ENCODE results near the gene KRTAP5-4. TPM values are rescaled to one million over a fixed set of nuclear protein-coding genes. Genes with fewer than 3 reads are reported as not detected.
A peak's percentile ranks its signal among the peaks of the same experiment; 100 is the strongest.
"Not testable (repeated sequence)": the region's sequence is repeated elsewhere in the genome, so short reads cannot be mapped to it uniquely, and the experiment has no call there.

The KRTAP5-4 gene
- total RNA-seq, 2 experiments from 2014 or later = not detected

- Mint-ChIP-seq H3K4me3 (no peak overlapping the region), H3K27me3 (peaks cover 13% of the 10 kb centered on the region), H3K36me3 (ENCODE audit: low read depth) (no peaks in the 10 kb centered on the region), H3K4me1 (peaks cover 5% of the 10 kb centered on the region), H3K27ac (no peak overlapping the region), H3K9me3 (peaks cover 9% of the 10 kb centered on the region)
- DNase-seq = no peak
- ChIA-PET POLR2A (no interaction called here), CTCF (interaction anchor here (1.1 kb wide), 1 partner anchor 8 kb away, joined by 3 read pairs; no protein-coding TSS in a partner anchor)
Measured at GRCh38 chr11:1581976-1582375, 40.0 kb downstream of the KRTAP5-4 start.

GRCh38 chr11:1576825-1577224 is 45.1 kb downstream of the KRTAP5-4 start:
- CTCF ChIA-PET = interaction anchor here (0.6 to 0.7 kb wide), 3 partner anchors 29 to 374 kb away, joined by 3 to 4 read pairs (median 3); no protein-coding TSS in a partner anchor
- Mint-ChIP-seq H3K4me3 (no peak overlapping the region), H3K36me3 (ENCODE audit: low read depth) (no peaks in the 10 kb centered on the region), H3K27me3 (peaks cover 24% of the 10 kb centered on the region), H3K4me1 (peaks cover 7% of the 10 kb centered on the region), H3K9me3 (peaks cover 9% of the 10 kb centered on the region), H3K27ac (no peak overlapping the region)
- POLR2A ChIA-PET = no interaction called here
- DNase-seq = no peak

GRCh38 chr11:1575756-1576155 is 46.2 kb downstream of the KRTAP5-4 start:
- peaks cover 26% of the 10 kb centered on the region for H3K27me3 Mint-ChIP-seq
- CTCF ChIA-PET; H3K27ac Mint-ChIP-seq; DNase-seq; H3K9me3 Mint-ChIP-seq; POLR2A ChIA-PET; H3K4me3 Mint-ChIP-seq; H3K36me3 Mint-ChIP-seq (ENCODE audit: low read depth); H3K4me1 Mint-ChIP-seq: not testable (repeated sequence)

- CTCF ChIA-PET = interaction anchor here (0.6 to 2.6 kb wide), 24 partner anchors 10 to 1596 kb away, joined by 3 to 15 read pairs (median 4); partner anchors contain the start of genes POLR2L and TSPAN4
- Mint-ChIP-seq H3K27ac (no peak overlapping the region), H3K36me3 (ENCODE audit: low read depth) (no peaks in the 10 kb centered on the region), H3K9me3 (peaks cover 9% of the 10 kb centered on the region), H3K27me3 (peaks cover 32% of the 10 kb centered on the region), H3K4me1 (peaks cover 11% of the 10 kb centered on the region), H3K4me3 (no peak overlapping the region)
- DNase-seq = no peak
- POLR2A ChIA-PET = interaction anchor here (0.5 to 0.6 kb wide), 2 partner anchors 29 to 218 kb away, joined by 3 to 4 read pairs; no protein-coding TSS in a partner anchor
Measured at GRCh38 chr11:1574933-1575242, 47.0 kb downstream of the KRTAP5-4 start.

- Mint-ChIP-seq H3K9me3 (peaks cover 9% of the 10 kb centered on the region), H3K4me3 (no peak overlapping the region), H3K27ac (no peak overlapping the region), H3K36me3 (ENCODE audit: low read depth) (no peaks in the 10 kb centered on the region), H3K27me3 (peaks cover 35% of the 10 kb centered on the region), H3K4me1 (peaks cover 11% of the 10 kb centered on the region)
- CTCF ChIA-PET = interaction anchor here (0.6 to 2.6 kb wide), 26 partner anchors 8 to 1596 kb away, joined by 3 to 15 read pairs (median 4); partner anchors contain the start of genes POLR2L and TSPAN4
- DNase-seq = peak; percentile 42
- POLR2A ChIA-PET = interaction anchor here (0.6 kb wide), 1 partner anchor 218 kb away, joined by 3 read pairs; no protein-coding TSS in a partner anchor
Measured at GRCh38 chr11:1574238-1574932, 47.6 kb downstream of the KRTAP5-4 start.

- no peaks in the 10 kb centered on the region for H3K36me3 Mint-ChIP-seq (ENCODE audit: low read depth)
- no peak for DNase-seq
- no peak overlapping the region for H3K4me3 Mint-ChIP-seq
- POLR2A ChIA-PET = no interaction called here
- peaks cover 36% of the 10 kb centered on the region for H3K27me3 Mint-ChIP-seq
- peaks cover 11% of the 10 kb centered on the region for H3K4me1 Mint-ChIP-seq
- H3K9me3 Mint-ChIP-seq = peaks cover 8% of the 10 kb centered on the region
- H3K27ac Mint-ChIP-seq = no peak overlapping the region
- CTCF ChIA-PET = interaction anchor here (0.8 to 2.6 kb wide), 11 partner anchors 8 to 371 kb away, joined by 3 to 15 read pairs (median 4); no protein-coding TSS in a partner anchor
Measured at GRCh38 chr11:1573903-1574237, 48.1 kb downstream of the KRTAP5-4 start.

GRCh38 chr11:1573077-1573902 is 48.6 kb downstream of the KRTAP5-4 start:
- Mint-ChIP-seq H3K27me3 (peaks cover 33% of the 10 kb centered on the region), H3K4me1 (peaks cover 11% of the 10 kb centered on the region), H3K27ac (no peak overlapping the region), H3K36me3 (ENCODE audit: low read depth) (no peaks in the 10 kb centered on the region), H3K9me3 (peaks cover 3% of the 10 kb centered on the region), H3K4me3 (peak overlapping the region; percentile 7)
- DNase-seq = no peak
- POLR2A ChIA-PET = no interaction called here
- CTCF ChIA-PET = interaction anchor here (0.8 to 2.6 kb wide), 9 partner anchors 9 to 371 kb away, joined by 3 to 15 read pairs (median 4); no protein-coding TSS in a partner anchor

- CTCF ChIA-PET = no interaction called here
- peaks cover 33% of the 10 kb centered on the region for H3K27me3 Mint-ChIP-seq
- peaks cover 11% of the 10 kb centered on the region for H3K4me1 Mint-ChIP-seq
- H3K4me3 Mint-ChIP-seq = no peak within 1 kb of the TSS
- POLR2A ChIA-PET = no interaction called here
- H3K9me3 Mint-ChIP-seq = no peaks in the 10 kb centered on the region
- H3K36me3 Mint-ChIP-seq (ENCODE audit: low read depth) = no peaks in the 10 kb centered on the region
- H3K27ac Mint-ChIP-seq = no peak within 1 kb of the TSS
- peak; percentile 89 for DNase-seq
Measured at GRCh38 chr11:1572197-1573076, 49.5 kb downstream of the KRTAP5-4 start, which contains the start of gene DUSP8. Gene DUSP8 (minus strand): TSS chr11:1572271. CDS start chr11:1565826, 6,445 bp downstream.

- Mint-ChIP-seq H3K36me3 (ENCODE audit: low read depth) (no peaks in the 10 kb centered on the region), H3K27ac (no peak overlapping the region), H3K4me3 (no peak overlapping the region), H3K27me3 (peaks cover 33% of the 10 kb centered on the region), H3K9me3 (no peaks in the 10 kb centered on the region), H3K4me1 (peaks cover 11% of the 10 kb centered on the region)
- CTCF ChIA-PET = no interaction called here
- DNase-seq = no peak
- POLR2A ChIA-PET = no interaction called here
Measured at GRCh38 chr11:1571760-1572196, 50.2 kb downstream of the KRTAP5-4 start.

Other genes starting within 250 kb of the KRTAP5-4 start
- not detected for gene BRSK2, start 232.2 kb downstream of the KRTAP5-4 start, total RNA-seq
- gene MOB2, start 135.4 kb downstream of the KRTAP5-4 start, total RNA-seq = 10 to 100 TPM; 45.1 to 45.4 TPM
- gene DUSP8, start 49.9 kb downstream of the KRTAP5-4 start, total RNA-seq = under 1 TPM; 0.22 to 0.23 TPM
- not detected for gene KRTAP5-1, start 36.9 kb downstream of the KRTAP5-4 start, total RNA-seq
- gene KRTAP5-2, start 23.8 kb downstream of the KRTAP5-4 start, total RNA-seq = not detected
- gene KRTAP5-3, start 13.7 kb downstream of the KRTAP5-4 start, total RNA-seq = not detected
- gene KRTAP5-5, start 7.6 kb upstream of the KRTAP5-4 start, total RNA-seq = not detected
- gene KRTAP5-6, start 75.1 kb upstream of the KRTAP5-4 start, total RNA-seq = not detected
- 1 to 10 TPM in 1 of 2 experiments, under 1 TPM in 1; 0.96 to 1.3 TPM for gene IFITM10, start 128.5 kb upstream of the KRTAP5-4 start, total RNA-seq
- gene CTSD, start 141.8 kb upstream of the KRTAP5-4 start, total RNA-seq = 100 to 1,000 TPM; 140 to 154 TPM
- gene SYT8, start 212.9 kb upstream of the KRTAP5-4 start, total RNA-seq = not detected
- not detected for gene TNNI2, start 216.8 kb upstream of the KRTAP5-4 start, total RNA-seq
- 100 to 1,000 TPM; 668 to 687 TPM for gene LSP1, start 230.9 kb upstream of the KRTAP5-4 start, total RNA-seq